ENCODE data around the gene KCNJ9. TPM values are rescaled to one million over a fixed set of nuclear protein-coding genes. Genes with fewer than 3 reads are reported as not detected.

The KCNJ9 gene
- total and polyA plus RNA-seq, 10 of the 15 experiments (the other 5 are each of a cell fraction or from before 2014, with no cell fraction given), result 0.12 TPM; not detected in 9

DNA sequence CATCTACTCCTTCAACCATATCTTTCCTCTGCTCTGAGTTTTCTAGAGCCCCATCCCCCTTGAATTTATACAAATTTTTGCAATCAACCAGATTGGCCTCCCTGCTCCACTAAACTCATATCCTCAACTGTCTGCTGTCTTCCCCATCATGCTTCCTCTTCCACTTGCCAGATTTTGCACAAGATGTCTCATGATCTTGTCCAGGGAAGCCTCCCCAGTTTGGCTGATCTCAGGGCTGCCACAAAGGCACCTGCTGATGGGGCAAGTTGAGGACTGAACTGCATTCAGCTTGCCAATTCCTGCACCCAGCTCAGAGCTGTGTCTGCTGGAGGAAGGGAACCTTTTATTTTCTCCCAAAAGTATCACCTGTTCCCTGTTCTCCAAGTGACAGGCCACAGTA is 3.9 kb upstream of the KCNJ9 start:
- Histone ChIP-seq H3K9me3 (replicated peaks; ENCODE audit: control insufficient read depth, insufficient read depth, low read length) (no peaks in the 10 kb centered on the region), H3K79me2 (ENCODE audit: control insufficient read depth, insufficient read depth, low read length) (no peaks in the 10 kb centered on the region), H3K4me1 (ENCODE audit: control insufficient read depth, insufficient read depth, low read length) (no peaks in the 10 kb centered on the region; the same call in 1 of the 2 replicates), H3K4me2 (ENCODE audit: control insufficient read depth, insufficient read depth) (no peak overlapping the region), H3K4me3 (no peak overlapping the region), H3K36me3 (ENCODE audit: control insufficient read depth in 2 of 2, insufficient read depth in 2 of 2, low read length in 1 of 2) (no peaks in the 10 kb centered on the region), H3K9ac (ENCODE audit: control insufficient read depth, insufficient read depth, low read length) (no peak overlapping the region), H3K27me3 (replicated peaks in 1 of 2; ENCODE audit: control insufficient read depth in 2 of 2, insufficient read depth in 2 of 2, low read length in 1 of 2) (peaks cover 0 to 2% of the 10 kb centered on the region in 2 experiments; a peak in 2 of 4 replicates), H2AFZ (ENCODE audit: control insufficient read depth, low read depth, low read length) (no peak overlapping the region), H4K20me1 (ENCODE audit: control insufficient read depth, insufficient read depth) (no peaks in the 10 kb centered on the region), H3K27ac (ENCODE audit: control insufficient read depth, insufficient read depth) (no peak overlapping the region)
- BruUV-seq (replicated peaks), result no TSS peak
- DNase-seq (ENCODE audit: low read depth, low spot score) (no peak), ATAC-seq (no peak), FAIRE-seq (no peak)
- in situ Hi-C loops (cut with MboI), result no loop called here
- intact Hi-C loops (cut with micrococcal nuclease; ENCODE audit: unreplicated experiment), result no loop called here
- ChIA-PET SMC1A (ENCODE audit: uncharacterized antibody, unreplicated experiment) (interaction anchor here (1.0 to 8.9 kb wide), 9 partner anchors 8 to 139 kb away, joined by 3 to 89 read pairs (median 5); no protein-coding TSS in a partner anchor), POLR2A (interaction anchor here (0.6 to 1.2 kb wide), 2 partner anchors 31 to 43 kb away, joined by 3 to 7 read pairs; no protein-coding TSS in a partner anchor), CTCF (interaction anchor here (0.6 to 49.8 kb wide), 18 partner anchors 7 to 319 kb away, joined by 3 to 1035 read pairs (median 6); partner anchors contain the start of genes IGSF8, KCNJ10, KCNJ9 and PIGM), RAD21 (ENCODE audit: unreplicated experiment) (interaction anchor here (0.6 to 4.9 kb wide), 8 partner anchors 10 to 299 kb away, joined by 3 to 50 read pairs (median 4); partner anchors contain the start of gene PIGM)
- no peak for TF ChIP-seq DPF2 (IDR thresholded peaks at IDR 0.05)
- TF ChIP-seq NFYB (IDR thresholded peaks at IDR 0.05; ENCODE audit: insufficient read depth, low read depth, low read length), result no peak
- no peak for TF ChIP-seq IRF4 (IDR thresholded peaks at IDR 0.05; ENCODE audit: low read depth, low read length)
- no peak for TF ChIP-seq BRCA1 (IDR thresholded peaks at IDR 0.05; ENCODE audit: low read depth, low read length)
- TF ChIP-seq SIX5 (IDR thresholded peaks at IDR 0.05; ENCODE audit: low read depth, low read length, severe bottlenecking), result no peak
- TF ChIP-seq, protein P1, sequence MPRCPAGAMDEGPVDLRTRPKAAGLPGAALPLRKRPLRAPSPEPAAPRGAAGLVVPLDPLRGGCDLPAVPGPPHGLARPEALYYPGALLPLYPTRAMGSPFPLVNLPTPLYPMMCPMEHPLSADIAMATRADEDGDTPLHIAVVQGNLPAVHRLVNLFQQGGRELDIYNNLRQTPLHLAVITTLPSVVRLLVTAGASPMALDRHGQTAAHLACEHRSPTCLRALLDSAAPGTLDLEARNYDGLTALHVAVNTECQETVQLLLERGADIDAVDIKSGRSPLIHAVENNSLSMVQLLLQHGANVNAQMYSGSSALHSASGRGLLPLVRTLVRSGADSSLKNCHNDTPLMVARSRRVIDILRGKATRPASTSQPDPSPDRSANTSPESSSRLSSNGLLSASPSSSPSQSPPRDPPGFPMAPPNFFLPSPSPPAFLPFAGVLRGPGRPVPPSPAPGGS (IDR thresholded peaks at IDR 0.05; ENCODE audit: borderline replicate concordance, insufficient read depth, low read depth, low read length, poor library complexity, severe bottlenecking), result no peak
